BJ (cell line): ENCODE data around the gene HSPG2. TPM values are rescaled to one million over a fixed set of nuclear protein-coding genes. Genes with fewer than 3 reads are reported as not detected.
A peak's percentile ranks its signal among the peaks of the same experiment; 100 is the strongest.
"Not testable (repeated sequence)": the region's sequence is repeated elsewhere in the genome, so short reads cannot be mapped to it uniquely, and the experiment has no call there.

Experiments
- CTCF ChIA-PET: fragments of 350-600 bp; formaldehyde crosslinking; extraction: SDS; loops from one replicate; lab custom pipeline; 2021; ENCODE audit warnings: antibody characterized with exemption, inconsistent platforms; lab: Yijun Ruan, JAX
- POLR2A ChIA-PET: fragments of 300-600 bp; sonication (Branson Sonifier 250); formaldehyde crosslinking; extraction: SDS; loops from one replicate; lab custom pipeline; 2021; ENCODE audit warnings: antibody characterized with exemption; lab: Charles Lee
- DNase-seq: peaks from one replicate; pipeline ENCODE4 v3.0.0-alpha.2; 2011; ENCODE audit warnings: low read depth
- H3K27me3 ChIP-seq: 2 replicates; pipeline ENCODE4 v1.6.0; 2011; ENCODE audit warnings: low read length; ENCODE audit not compliant: control insufficient read depth, insufficient read depth
- H3K36me3 ChIP-seq: 2 replicates; pipeline ENCODE4 v1.5.1; 2011; ENCODE audit warnings: low read length; ENCODE audit not compliant: control insufficient read depth, insufficient read depth
- H3K4me3 ChIP-seq: 2 replicates; pipeline ENCODE4 v1.5.1; 2011; ENCODE audit warnings: low read depth, mild to moderate bottlenecking, control low read depth, low read length
- polyA minus RNA-seq: library from RNA; depleted of rRNA, polyadenylated mRNA; stranded (reverse); fragments of >200 nt; gene quantifications from 2 replicates; pipeline ENCODE4 v1.2.3, GENCODE V29; 2011; rRNA and poly(A)+ RNA removed
- polyA plus RNA-seq: library from polyadenylated mRNA; depleted of rRNA; stranded (reverse); fragments of >200 nt; gene quantifications from 2 replicates; pipeline ENCODE4 v1.2.3, GENCODE V29; 2011; rRNA removed
- TF ChIP-seq, protein P1 (sequence below): IDR thresholded peaks from 2 replicates; pipeline ENCODE4 v1.5.1; 2011; ENCODE audit warnings: low read depth, mild to moderate bottlenecking, control low read depth, inconsistent platforms, low read length, moderate library complexity; ENCODE audit not compliant: insufficient read depth

HSPG2 gene
- polyA plus RNA-seq, result 19.3 and 45.1 TPM in 2 replicates
- polyA minus RNA-seq, result 44.5 and 61.2 TPM in 2 replicates

DNA sequence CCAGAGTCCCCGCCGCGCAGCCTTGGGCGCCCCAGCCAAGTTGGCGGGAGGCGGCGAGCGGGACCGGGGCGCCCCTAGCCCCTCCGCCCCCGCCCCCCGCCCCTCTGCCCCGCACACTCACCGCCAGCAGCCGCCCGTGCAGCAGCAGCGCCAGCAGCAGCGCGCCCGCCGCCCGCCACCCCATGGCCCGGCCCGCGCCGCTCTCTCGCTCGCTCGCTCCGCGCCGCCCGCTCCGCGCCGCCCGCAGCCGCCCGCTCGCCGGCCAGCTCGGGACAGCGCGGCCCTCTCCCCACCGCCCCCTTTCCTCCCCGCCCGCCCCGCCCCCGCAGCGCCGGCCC is at the start of gene HSPG2:
Gene HSPG2, minus strand, starts transcription at position 277 of the 338 bp plus-strand sequence. Its CDS starts 93 bp downstream, at position 184.
- H3K27me3 ChIP-seq, result no peaks in the 10 kb centered on the region
- ChIA-PET POLR2A (no interaction called here), CTCF (interaction anchor here (0.6 kb wide), 1 partner anchor 15 kb away, joined by 3 read pairs; no protein-coding TSS in a partner anchor)
- peak within 1 kb of the TSS; percentile 72 for H3K4me3 ChIP-seq
- TF ChIP-seq, protein P1, sequence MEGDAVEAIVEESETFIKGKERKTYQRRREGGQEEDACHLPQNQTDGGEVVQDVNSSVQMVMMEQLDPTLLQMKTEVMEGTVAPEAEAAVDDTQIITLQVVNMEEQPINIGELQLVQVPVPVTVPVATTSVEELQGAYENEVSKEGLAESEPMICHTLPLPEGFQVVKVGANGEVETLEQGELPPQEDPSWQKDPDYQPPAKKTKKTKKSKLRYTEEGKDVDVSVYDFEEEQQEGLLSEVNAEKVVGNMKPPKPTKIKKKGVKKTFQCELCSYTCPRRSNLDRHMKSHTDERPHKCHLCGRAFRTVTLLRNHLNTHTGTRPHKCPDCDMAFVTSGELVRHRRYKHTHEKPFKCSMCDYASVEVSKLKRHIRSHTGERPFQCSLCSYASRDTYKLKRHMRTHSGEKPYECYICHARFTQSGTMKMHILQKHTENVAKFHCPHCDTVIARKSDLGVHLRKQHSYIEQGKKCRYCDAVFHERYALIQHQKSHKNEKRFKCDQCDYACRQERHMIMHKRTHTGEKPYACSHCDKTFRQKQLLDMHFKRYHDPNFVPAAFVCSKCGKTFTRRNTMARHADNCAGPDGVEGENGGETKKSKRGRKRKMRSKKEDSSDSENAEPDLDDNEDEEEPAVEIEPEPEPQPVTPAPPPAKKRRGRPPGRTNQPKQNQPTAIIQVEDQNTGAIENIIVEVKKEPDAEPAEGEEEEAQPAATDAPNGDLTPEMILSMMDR, result no peak
- DNase-seq, result no peak
- H3K36me3 ChIP-seq, result peaks cover 3% of the 10 kb centered on the region

DNA sequence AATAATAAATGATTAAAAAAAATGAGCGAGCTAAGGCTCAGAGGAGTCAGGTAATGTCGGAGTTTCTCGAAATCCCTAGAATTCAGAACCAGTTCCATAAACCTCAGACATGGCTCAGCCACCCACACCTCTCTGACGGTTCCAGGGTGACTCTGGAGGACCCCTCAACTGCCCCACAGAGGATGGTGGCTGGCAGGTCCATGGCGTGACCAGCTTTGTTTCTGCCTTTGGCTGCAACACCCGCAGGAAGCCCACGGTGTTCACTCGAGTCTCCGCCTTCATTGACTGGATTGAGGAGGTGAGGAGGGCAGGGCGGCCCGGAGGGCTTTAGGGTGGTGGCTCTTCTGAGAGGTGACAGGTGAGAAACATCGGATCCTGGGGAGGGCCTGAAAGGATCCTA is 49.3 kb upstream of the HSPG2 start:
- DNase-seq, POLR2A ChIA-PET, H3K36me3 ChIP-seq, H3K27me3 ChIP-seq, H3K4me3 ChIP-seq: not testable (repeated sequence)
- CTCF ChIA-PET, result interaction anchor here (1.1 kb wide), 1 partner anchor 341 kb away, joined by 3 read pairs; no protein-coding TSS in a partner anchor

DNA sequence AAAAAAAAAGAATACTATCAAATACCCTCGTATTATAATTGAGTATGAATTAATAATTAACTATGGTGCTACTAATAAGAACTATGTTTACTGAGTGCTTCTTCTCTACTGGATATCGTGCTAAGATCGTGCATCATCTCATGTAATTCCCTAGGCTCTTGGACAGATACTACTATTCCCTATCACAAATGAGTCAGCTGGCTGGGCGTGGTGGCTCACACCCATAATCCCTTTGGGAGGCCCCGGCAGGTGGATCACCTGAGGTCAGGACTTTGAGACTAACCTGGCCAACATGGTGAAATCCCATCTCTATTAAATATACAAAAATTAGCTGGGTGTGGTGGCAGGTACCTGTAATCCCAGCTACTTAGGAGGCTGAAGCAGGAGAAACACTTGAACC is 48.8 kb upstream of the HSPG2 start:
- H3K4me3 ChIP-seq, POLR2A ChIA-PET, H3K36me3 ChIP-seq, H3K27me3 ChIP-seq, DNase-seq, CTCF ChIA-PET: not testable (repeated sequence)

DNA sequence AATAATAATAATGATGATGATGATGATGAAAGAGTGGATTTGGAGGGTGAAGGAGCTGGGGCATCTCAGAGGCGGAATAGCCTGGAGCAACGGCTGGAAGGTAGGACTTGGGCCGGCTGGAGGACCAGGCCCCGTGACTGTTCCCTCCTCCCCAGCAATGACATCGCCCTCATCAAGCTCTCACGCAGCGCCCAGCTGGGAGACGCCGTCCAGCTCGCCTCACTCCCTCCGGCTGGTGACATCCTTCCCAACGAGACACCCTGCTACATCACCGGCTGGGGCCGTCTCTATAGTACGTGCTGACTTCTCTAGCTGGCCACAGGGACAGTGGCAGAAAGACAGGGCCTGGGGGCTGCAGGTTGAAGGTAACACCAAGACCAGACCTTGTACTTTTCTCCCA is 46.4 kb upstream of the HSPG2 start:
- POLR2A ChIA-PET, H3K36me3 ChIP-seq, H3K4me3 ChIP-seq, DNase-seq, H3K27me3 ChIP-seq, CTCF ChIA-PET: not testable (repeated sequence)

DNA sequence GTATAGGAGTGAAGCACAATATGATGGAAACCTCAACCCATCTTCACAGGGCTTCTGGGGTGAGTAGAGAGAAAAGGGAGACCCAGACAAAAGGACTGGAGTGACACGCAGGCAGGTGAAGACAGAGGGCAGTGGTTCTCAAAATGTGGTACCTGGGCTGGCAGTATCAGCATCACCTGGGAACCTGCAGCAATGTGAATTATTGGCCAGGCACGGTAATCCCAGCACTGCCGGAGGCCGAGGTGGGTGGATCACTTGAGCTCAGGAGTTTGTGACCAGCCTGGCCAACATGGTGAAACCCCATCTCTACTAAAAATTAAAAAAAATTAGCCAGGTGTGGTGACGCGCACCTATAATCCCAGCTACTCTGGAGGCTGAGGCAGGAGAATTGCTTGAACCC is 45.0 kb upstream of the HSPG2 start:
- H3K27me3 ChIP-seq, POLR2A ChIA-PET, DNase-seq, CTCF ChIA-PET, H3K4me3 ChIP-seq, H3K36me3 ChIP-seq: not testable (repeated sequence)

DNA sequence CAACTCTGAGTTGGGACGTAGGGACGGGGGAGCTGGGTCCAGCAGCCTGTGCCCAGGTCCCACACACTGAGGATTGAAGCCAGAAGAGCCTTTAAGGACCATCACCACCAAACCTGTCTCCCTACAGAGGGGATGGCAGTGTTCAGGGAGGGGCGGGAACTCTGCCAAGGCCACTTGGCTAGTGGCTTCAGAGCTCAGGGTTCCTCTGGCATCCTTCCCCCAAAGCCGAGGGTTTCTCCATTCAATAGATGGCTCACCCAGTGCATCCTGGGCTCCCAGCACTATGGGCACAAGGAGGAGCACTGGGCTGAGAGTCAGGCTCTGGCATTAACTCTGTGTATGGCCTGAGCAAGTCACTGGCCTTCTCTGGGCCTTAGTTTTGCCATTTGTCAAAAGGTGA is 44.1 kb upstream of the HSPG2 start:
- CTCF ChIA-PET, result interaction anchor here (0.8 kb wide), 1 partner anchor 434 kb away, joined by 3 read pairs; no protein-coding TSS in a partner anchor
- H3K27me3 ChIP-seq, POLR2A ChIA-PET, DNase-seq, H3K4me3 ChIP-seq, H3K36me3 ChIP-seq: not testable (repeated sequence)

DNA sequence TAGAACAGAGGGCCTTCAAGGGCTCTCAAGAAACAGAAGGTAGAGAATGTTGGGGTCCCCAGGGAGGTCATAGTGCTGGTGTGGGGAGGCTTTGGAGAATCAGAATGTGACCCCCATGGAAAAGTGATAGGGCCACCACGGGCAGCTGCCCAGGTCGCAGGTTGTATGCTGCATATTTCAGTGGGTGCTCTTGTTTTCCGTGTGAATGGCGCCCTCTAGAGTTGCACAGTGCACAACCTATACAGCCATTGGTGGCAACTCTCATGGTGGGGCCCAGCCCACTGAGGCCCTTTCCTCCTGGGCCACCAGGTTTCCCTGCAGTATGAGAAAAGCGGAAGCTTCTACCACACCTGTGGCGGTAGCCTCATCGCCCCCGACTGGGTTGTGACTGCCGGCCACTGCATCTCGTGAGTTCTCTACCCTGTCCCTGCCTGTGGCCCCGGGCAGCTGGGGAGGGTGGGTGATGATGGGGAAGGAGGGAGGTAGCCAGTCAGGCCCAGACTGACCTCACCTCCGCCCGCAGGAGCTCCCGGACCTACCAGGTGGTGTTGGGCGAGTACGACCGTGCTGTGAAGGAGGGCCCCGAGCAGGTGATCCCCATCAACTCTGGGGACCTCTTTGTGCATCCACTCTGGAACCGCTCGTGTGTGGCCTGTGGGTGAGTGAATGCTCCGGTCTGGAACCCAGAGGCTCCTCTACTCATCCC is 43.6 kb upstream of the HSPG2 start:
- POLR2A ChIA-PET, H3K36me3 ChIP-seq, H3K4me3 ChIP-seq, H3K27me3 ChIP-seq, DNase-seq: not testable (repeated sequence)
- CTCF ChIA-PET, result interaction anchor here (0.6 to 0.8 kb wide), 2 partner anchors 434 to 436 kb away, joined by 3 read pairs; no protein-coding TSS in a partner anchor

DNA sequence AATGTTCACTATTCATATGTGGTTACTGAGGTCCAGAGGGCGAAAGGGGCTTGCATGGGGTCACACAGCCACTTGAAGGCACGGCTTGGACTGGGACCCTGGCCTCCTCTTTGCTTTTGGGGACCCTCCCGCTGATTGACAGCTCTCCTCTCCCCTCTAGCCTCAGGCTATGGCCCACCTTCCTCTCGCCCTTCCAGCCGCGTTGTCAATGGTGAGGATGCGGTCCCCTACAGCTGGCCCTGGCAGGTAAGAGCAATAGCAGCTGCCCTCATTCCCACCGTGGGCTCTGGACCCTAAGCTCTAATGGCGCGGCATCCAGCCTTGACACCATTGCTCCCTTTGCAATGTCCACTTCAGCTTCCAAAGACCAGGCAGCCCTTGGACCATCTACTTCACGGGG is 41.1 kb upstream of the HSPG2 start:
- H3K36me3 ChIP-seq, POLR2A ChIA-PET, H3K4me3 ChIP-seq, CTCF ChIA-PET, DNase-seq, H3K27me3 ChIP-seq: not testable (repeated sequence)

DNA sequence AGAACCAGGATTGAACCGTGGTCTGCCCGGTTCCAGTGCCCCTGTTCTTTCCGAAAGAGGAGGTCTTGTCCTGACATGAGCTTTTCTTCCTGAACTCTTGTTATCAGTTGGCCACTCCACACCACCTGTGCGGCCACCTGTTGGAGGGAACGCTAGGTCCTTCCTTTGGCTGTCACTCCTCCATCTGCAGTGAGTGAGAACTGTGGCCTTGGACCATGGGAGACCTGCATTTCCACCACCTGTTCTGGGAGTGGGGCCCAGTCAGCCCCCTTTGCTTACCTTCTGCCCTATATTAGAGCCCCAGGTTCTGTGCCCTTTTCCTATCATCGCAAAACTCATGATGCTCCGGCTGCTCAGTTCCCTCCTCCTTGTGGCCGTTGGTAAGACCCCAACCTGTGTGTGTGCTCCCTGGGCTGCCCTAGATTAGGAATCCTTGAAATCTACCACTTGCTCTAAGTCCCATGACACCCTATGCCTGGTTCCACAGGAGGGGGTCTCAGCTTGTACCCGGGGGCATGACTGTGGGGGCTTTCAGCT is 39.7 kb upstream of the HSPG2 start, which contains the start of gene CELA3B:
Gene CELA3B, plus strand, starts transcription at position 320 of the 537 bp plus-strand sequence. Its CDS starts 18 bp downstream, at position 338.
- POLR2A ChIA-PET, CTCF ChIA-PET: not testable (repeated sequence)

DNA sequence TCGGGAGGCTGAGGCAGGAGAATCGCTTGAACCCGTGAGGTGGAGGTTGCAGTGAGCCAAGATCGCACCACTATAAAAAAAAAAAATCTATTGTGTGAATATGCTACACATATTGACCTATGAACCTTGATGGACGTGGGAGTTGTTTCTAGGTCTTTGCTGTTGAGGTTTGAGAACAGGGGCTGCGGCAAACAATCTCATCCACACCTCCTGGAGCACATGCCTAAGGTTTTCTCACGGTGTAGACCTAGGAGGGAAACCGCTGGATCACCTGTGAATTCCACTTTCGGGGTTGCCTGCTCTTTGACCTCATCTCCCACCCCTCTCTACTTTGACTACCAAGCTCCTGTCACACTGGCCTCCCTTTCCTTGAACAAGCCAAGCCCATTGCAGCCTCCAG is 38.2 kb upstream of the HSPG2 start:
- CTCF ChIA-PET, DNase-seq, H3K36me3 ChIP-seq, H3K4me3 ChIP-seq, POLR2A ChIA-PET, H3K27me3 ChIP-seq: not testable (repeated sequence)

More for the DNA sequence above, 39.7 kb upstream of the HSPG2 start, which contains the start of gene CELA3B:
- H3K4me3 ChIP-seq, H3K27me3 ChIP-seq, DNase-seq, H3K36me3 ChIP-seq: not testable (repeated sequence)

DNA sequence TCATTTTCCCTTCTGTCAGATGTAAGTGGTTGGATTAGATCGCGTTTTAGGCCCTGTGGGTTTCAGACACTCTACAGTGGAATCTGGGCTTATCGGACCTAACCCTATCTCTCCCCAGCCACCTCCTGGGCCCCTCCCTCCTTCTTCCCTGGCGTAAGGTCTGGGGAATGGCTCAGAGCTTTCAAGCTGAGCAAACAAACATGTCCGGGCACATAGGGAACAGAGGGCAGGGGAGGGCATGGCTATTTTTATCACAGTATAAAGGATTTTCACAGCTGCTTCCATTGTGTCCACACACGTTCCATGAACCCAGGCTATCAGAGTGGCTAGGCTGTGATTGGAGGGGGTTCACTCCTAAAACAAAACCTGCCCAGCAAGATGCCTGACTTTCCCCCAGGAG is 37.6 kb upstream of the HSPG2 start:
- H3K36me3 ChIP-seq, H3K4me3 ChIP-seq, H3K27me3 ChIP-seq, CTCF ChIA-PET, POLR2A ChIA-PET, DNase-seq: not testable (repeated sequence)

DNA sequence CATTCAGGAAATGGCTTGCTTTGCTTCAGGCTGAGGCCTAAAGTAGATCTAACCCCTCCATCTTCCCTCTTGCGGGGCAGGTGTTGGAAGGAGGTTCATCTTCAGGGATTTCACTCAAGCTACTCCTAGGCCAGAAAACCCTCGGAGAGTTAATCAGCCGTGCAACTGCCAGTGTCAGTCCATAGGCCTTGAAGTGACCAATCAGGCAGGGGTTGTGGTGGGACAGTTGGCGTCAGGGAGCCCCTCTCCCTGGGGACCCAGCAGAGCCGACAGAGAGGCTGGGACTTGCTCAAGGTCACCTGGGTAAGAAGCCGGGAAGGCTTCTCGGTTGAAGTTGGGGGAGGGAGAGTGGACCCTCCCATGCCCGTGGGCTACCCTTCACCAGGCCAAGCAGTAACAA is 36.8 kb upstream of the HSPG2 start:
- DNase-seq, POLR2A ChIA-PET, CTCF ChIA-PET, H3K4me3 ChIP-seq, H3K27me3 ChIP-seq, H3K36me3 ChIP-seq: not testable (repeated sequence)
